ENCODE measurements around the gene ACP1. TPM values are rescaled to one million over a fixed set of nuclear protein-coding genes. Genes with fewer than 3 reads are reported as not detected.

ACP1 gene
- total RNA-seq, 1 donor from 2014 or later = 114 TPM

DNA sequence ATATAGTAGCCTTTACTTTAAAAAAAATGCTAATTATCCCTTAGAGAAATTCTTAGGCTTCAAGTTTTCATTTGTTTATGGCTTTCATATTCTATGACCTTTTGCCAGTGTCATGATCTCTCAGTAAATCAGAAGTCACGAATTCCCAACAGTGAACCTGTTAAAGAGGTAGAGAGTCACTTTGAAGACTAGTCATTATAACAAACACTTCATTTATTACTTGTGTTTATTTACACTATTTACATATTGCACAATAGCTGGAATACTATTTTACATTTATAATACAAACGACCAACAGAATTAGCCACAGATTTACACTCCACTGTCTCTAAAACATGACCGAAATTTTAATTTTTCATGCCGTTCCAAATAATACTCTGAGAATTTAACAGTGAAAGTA lies 14.6 kb downstream of the ACP1 start:
- FAIRE-seq = no peak
- Histone ChIP-seq H3K36me3 (ENCODE audit: insufficient read depth, low read length) (peaks cover 43% of the 10 kb centered on the region), H3K4me2 (ENCODE audit: low read length) (no peak overlapping the region), H2AFZ (ENCODE audit: low read depth, low read length) (no peak overlapping the region), H3K9ac (ENCODE audit: low read length) (no peak overlapping the region), H3K27me3 (ENCODE audit: insufficient read depth, low read length) (no peaks in the 10 kb centered on the region), H3K4me1 (ENCODE audit: insufficient read depth, low read length) (peaks cover 7% of the 10 kb centered on the region), H3K4me3 (ENCODE audit: insufficient read depth, low read depth, low read length) (no peak overlapping the region), H3K27ac (ENCODE audit: low read depth, low read length) (no peak overlapping the region), H3K9me3 (ENCODE audit: insufficient read depth, low read depth, low read length) (no peaks in the 10 kb centered on the region), H4K20me1 (ENCODE audit: insufficient read depth, low read length) (peaks cover 29% of the 10 kb centered on the region), H3K79me2 (ENCODE audit: insufficient read depth, low read length) (peaks cover 27% of the 10 kb centered on the region)
- no peak for DNase-seq (ENCODE audit: low read depth)
- H3K27me3 Mint-ChIP-seq (ENCODE audit: low read depth, unreplicated experiment) = no peaks in the 10 kb centered on the region
- H3K27ac Mint-ChIP-seq (ENCODE audit: unreplicated experiment) = no peak overlapping the region
- peaks cover 7% of the 10 kb centered on the region for H3K4me1 Mint-ChIP-seq (ENCODE audit: low read depth, unreplicated experiment)
- H3K36me3 Mint-ChIP-seq (ENCODE audit: low read depth, unreplicated experiment) = peaks cover 16% of the 10 kb centered on the region
- TF ChIP-seq, protein P1, sequence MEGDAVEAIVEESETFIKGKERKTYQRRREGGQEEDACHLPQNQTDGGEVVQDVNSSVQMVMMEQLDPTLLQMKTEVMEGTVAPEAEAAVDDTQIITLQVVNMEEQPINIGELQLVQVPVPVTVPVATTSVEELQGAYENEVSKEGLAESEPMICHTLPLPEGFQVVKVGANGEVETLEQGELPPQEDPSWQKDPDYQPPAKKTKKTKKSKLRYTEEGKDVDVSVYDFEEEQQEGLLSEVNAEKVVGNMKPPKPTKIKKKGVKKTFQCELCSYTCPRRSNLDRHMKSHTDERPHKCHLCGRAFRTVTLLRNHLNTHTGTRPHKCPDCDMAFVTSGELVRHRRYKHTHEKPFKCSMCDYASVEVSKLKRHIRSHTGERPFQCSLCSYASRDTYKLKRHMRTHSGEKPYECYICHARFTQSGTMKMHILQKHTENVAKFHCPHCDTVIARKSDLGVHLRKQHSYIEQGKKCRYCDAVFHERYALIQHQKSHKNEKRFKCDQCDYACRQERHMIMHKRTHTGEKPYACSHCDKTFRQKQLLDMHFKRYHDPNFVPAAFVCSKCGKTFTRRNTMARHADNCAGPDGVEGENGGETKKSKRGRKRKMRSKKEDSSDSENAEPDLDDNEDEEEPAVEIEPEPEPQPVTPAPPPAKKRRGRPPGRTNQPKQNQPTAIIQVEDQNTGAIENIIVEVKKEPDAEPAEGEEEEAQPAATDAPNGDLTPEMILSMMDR (IDR thresholded peaks at IDR 0.05; ENCODE audit: insufficient read depth, low read depth, low read length) = no peak
- no peak for TF ChIP-seq EZH2 (IDR thresholded peaks at IDR 0.05; ENCODE audit: insufficient read depth, low read length)
- H3K4me3 Mint-ChIP-seq (ENCODE audit: unreplicated experiment) = no peak overlapping the region
- H3K9me3 Mint-ChIP-seq (ENCODE audit: unreplicated experiment) = no peaks in the 10 kb centered on the region

DNA sequence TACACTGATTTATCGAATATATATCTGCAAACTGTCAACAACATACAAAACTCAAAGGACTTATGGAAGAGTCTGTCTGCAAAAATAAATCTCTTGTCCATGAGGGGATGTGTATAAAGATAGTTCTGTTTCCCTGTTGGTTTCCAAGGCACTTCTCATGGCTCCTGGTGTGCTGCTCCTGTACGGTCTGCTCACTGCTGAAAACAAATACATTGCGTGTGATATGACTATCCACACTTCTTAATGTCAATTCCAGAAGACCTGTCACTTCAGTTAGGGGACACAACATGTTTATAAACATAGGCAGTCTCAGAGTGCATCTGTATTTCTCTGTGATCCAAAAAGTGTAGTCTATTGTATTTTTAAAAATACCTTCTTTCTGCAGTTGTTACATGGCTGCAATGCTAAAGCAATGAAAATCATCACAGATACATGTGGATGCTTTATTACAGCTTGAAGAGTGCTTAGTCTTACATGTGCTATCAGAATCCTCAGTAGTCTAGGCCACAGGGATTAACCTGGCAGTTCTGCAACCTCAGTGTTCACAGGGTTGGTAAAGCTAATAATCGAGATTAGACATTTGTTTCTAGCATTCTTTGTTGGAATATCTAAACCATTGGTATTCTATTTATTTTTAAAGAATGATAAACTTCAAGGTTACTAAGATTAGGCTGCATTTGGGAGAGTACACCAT lies 15.4 kb downstream of the ACP1 start:
- peaks cover 20% of the 10 kb centered on the region for H3K79me2 ChIP-seq (ENCODE audit: insufficient read depth, low read length)
- H3K27ac Mint-ChIP-seq (ENCODE audit: unreplicated experiment) = no peak overlapping the region
- no peak overlapping the region for H3K4me3 ChIP-seq (ENCODE audit: insufficient read depth, low read depth, low read length)
- H3K4me1 ChIP-seq (ENCODE audit: insufficient read depth, low read length) = peaks cover 14% of the 10 kb centered on the region
- H3K36me3 ChIP-seq (ENCODE audit: insufficient read depth, low read length) = peaks cover 43% of the 10 kb centered on the region
- no peak overlapping the region for H3K4me2 ChIP-seq (ENCODE audit: low read length)
- peaks cover 22% of the 10 kb centered on the region for H4K20me1 ChIP-seq (ENCODE audit: insufficient read depth, low read length)
- no peak for TF ChIP-seq EZH2 (IDR thresholded peaks at IDR 0.05; ENCODE audit: insufficient read depth, low read length)
- TF ChIP-seq, protein P1 (IDR thresholded peaks at IDR 0.05; ENCODE audit: insufficient read depth, low read depth, low read length) = no peak
- no peaks in the 10 kb centered on the region for H3K27me3 ChIP-seq (ENCODE audit: insufficient read depth, low read length)
- no peaks in the 10 kb centered on the region for H3K9me3 ChIP-seq (ENCODE audit: insufficient read depth, low read depth, low read length)
- H3K9me3 Mint-ChIP-seq (ENCODE audit: unreplicated experiment) = no peaks in the 10 kb centered on the region
- H3K36me3 Mint-ChIP-seq (ENCODE audit: low read depth, unreplicated experiment) = peaks cover 16% of the 10 kb centered on the region
- FAIRE-seq = no peak
- no peak overlapping the region for H3K9ac ChIP-seq (ENCODE audit: low read length)
- no peak overlapping the region for H3K4me3 Mint-ChIP-seq (ENCODE audit: unreplicated experiment)
- DNase-seq (ENCODE audit: low read depth) = no peak
- H2AFZ ChIP-seq (ENCODE audit: low read depth, low read length) = no peak overlapping the region
- H3K4me1 Mint-ChIP-seq (ENCODE audit: low read depth, unreplicated experiment) = peaks cover 8% of the 10 kb centered on the region
- no peak overlapping the region for H3K27ac ChIP-seq (ENCODE audit: low read depth, low read length)
- H3K27me3 Mint-ChIP-seq (ENCODE audit: low read depth, unreplicated experiment) = no peaks in the 10 kb centered on the region

DNA sequence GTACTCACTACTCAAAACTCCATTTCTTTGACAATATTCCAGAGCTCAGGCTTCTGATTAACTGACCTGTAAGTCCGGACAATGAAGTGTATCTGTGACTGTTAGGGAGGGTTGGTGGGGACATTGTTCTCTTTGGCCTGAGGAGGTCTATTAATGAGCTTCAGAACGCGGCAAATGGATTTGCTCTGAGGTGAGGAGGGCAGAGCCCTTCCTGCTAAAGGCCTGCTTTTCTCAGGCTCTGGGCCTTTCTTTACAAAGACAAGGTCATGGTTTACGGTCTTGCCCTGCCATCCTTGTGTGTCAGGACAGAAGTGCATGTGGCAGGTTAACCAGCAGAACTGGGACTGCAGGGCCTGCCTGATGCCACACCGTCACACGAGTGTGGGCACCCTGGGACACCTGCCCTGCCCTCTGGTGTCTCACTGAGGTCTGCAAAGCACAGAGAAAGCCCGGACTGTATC lies 15.9 kb downstream of the ACP1 start:
- no peak for FAIRE-seq

More for the DNA sequence above, 15.9 kb downstream of the ACP1 start:
- H3K4me1 Mint-ChIP-seq (ENCODE audit: low read depth, unreplicated experiment) = peaks cover 14% of the 10 kb centered on the region
- H3K9me3 Mint-ChIP-seq (ENCODE audit: unreplicated experiment) = no peaks in the 10 kb centered on the region
- H3K4me3 ChIP-seq (ENCODE audit: insufficient read depth, low read depth, low read length) = no peak overlapping the region
- no peak overlapping the region for H3K27ac ChIP-seq (ENCODE audit: low read depth, low read length)
- H3K9ac ChIP-seq (ENCODE audit: low read length) = no peak overlapping the region
- peaks cover 21% of the 10 kb centered on the region for H4K20me1 ChIP-seq (ENCODE audit: insufficient read depth, low read length)
- H2AFZ ChIP-seq (ENCODE audit: low read depth, low read length) = no peak overlapping the region
- H3K36me3 Mint-ChIP-seq (ENCODE audit: low read depth, unreplicated experiment) = peaks cover 16% of the 10 kb centered on the region
- no peak overlapping the region for H3K4me3 Mint-ChIP-seq (ENCODE audit: unreplicated experiment)
- H3K27ac Mint-ChIP-seq (ENCODE audit: unreplicated experiment) = peak overlapping the region; percentile 62
- H3K36me3 ChIP-seq (ENCODE audit: insufficient read depth, low read length) = peaks cover 40% of the 10 kb centered on the region
- H3K27me3 Mint-ChIP-seq (ENCODE audit: low read depth, unreplicated experiment) = no peaks in the 10 kb centered on the region
- peaks cover 14% of the 10 kb centered on the region for H3K79me2 ChIP-seq (ENCODE audit: insufficient read depth, low read length)
- no peak for TF ChIP-seq EZH2 (IDR thresholded peaks at IDR 0.05; ENCODE audit: insufficient read depth, low read length)
- TF ChIP-seq, protein P1 (IDR thresholded peaks at IDR 0.05; ENCODE audit: insufficient read depth, low read depth, low read length) = no peak
- DNase-seq (ENCODE audit: low read depth) = no peak
- peaks cover 18% of the 10 kb centered on the region for H3K4me1 ChIP-seq (ENCODE audit: insufficient read depth, low read length)
- no peak overlapping the region for H3K4me2 ChIP-seq (ENCODE audit: low read length)
- no peaks in the 10 kb centered on the region for H3K27me3 ChIP-seq (ENCODE audit: insufficient read depth, low read length)
- H3K9me3 ChIP-seq (ENCODE audit: insufficient read depth, low read depth, low read length) = no peaks in the 10 kb centered on the region
